ENCODE measurements around the gene PFN2.
"Not testable (repeated sequence)": the region's sequence is repeated elsewhere in the genome, so short reads cannot be mapped to it uniquely, and the experiment has no call there.

Gene PFN2, protein sequence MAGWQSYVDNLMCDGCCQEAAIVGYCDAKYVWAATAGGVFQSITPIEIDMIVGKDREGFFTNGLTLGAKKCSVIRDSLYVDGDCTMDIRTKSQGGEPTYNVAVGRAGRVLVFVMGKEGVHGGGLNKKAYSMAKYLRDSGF

GRCh38 chr3:149970716-149971402 lies at the start of gene PFN2:
TSS of gene PFN2 (minus strand) at chr3:149970895. CDS start at chr3:149970856, 39 bp downstream.
- DNase-seq (ENCODE audit: low spot score): no peak

DNA sequence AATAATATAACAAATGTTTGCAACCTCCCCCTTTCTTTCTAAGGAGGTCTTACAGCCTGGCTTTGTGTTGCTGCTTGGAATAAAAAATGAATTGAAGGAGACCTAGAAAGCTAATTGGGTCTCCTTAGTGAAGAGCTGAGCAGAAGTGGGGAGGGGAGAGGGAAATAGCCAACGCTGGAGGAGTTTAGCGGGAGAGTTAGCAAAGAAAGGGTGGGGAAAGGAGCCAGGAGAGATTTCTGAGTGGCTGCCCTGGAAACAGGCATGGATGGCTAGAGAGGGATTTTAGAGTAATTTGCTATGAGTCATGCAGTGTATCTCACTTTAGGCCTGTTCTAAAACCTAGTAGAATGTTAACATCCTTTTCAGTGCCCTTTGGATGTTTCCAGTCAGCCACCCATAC lies 45.2 kb upstream of the PFN2 start:
- DNase-seq (ENCODE audit: low spot score): no peak

- no peak for DNase-seq (ENCODE audit: low spot score)
These were observed 44.1 kb upstream of the PFN2 start for GRCh38 chr3:150014782-150015181.

GRCh38 chr3:150013801-150014200 lies 43.1 kb upstream of the PFN2 start:
- DNase-seq (ENCODE audit: low spot score): no peak

DNA sequence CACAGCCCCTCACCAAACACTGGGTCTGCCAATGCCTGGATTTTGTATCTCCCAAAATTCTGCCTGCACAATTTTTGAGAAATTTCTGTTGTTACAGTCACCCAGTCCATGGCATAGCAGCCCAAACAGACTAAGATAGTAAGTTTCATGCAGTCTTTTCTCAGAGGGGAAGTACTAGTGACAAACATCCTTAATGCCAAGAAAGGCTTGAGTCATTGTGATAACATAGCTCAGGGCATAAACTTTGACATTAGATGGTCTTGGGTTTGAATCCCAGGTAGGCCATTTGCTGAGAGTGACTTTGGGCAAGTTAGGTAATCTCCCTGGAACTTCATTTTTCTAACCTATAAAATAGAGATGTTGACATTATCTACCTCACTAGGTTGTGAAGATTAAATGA lies 36.1 kb upstream of the PFN2 start:
- no peak for DNase-seq (ENCODE audit: low spot score)

- no peak for DNase-seq (ENCODE audit: low spot score)
These were observed 34.8 kb upstream of the PFN2 start for GRCh38 chr3:150005243-150006112.

- DNase-seq (ENCODE audit: low spot score): no peak
These were observed 29.9 kb upstream of the PFN2 start for GRCh38 chr3:150000641-150001040.

DNA sequence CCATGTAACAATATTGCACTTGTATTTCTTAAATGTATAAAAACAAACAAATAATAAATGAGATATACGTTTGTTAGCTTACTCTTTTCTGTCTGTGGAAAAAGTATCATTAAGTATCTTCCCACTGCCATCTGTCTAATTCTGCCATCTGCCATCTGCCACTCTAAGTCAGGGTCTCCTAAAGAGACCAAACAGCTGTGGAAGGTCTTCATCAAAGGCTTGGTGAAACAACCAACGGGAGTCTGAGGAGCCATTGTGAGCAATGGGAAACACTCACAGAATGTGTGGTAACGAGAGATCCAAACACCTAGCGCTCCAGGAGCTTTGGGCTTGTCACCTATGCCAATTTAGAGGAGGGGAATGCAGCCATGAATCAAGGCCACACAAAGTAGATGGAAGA lies 28.7 kb upstream of the PFN2 start:
- DNase-seq (ENCODE audit: low spot score): no peak

GRCh38 chr3:149998946-149999345 lies 28.3 kb upstream of the PFN2 start:
- no peak for DNase-seq (ENCODE audit: low spot score)

DNA sequence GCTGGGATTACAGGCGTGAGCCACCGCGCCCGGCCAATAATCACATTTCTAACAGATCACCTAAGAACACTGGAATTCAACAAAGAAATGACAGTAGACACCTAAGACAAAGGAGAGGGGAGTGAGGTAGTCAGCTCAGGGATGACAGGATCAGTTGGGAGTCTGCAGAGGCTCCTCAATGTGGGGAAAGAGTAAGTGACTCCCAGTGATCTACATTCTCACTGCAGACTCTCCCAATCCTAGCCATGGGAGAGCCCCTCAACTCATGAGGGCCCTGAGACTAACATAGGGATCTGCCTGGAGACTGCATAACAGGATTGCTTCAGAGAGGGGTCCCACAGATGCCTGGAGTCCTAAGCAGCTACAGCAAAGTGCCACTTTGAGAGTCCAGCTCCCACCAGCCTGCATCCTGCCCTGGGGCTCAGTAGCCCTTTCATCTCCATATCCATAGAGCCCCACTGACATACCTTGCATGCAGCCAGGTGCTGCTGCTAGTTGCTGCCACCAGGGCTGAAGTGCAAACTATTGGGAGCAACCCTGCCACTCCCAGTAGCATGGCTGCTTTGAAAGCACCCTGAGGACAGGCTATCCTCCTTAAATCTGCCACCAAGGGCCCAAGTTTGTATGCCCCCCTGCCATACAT lies 21.8 kb upstream of the PFN2 start:
- DNase-seq (ENCODE audit: low spot score): no peak

DNA sequence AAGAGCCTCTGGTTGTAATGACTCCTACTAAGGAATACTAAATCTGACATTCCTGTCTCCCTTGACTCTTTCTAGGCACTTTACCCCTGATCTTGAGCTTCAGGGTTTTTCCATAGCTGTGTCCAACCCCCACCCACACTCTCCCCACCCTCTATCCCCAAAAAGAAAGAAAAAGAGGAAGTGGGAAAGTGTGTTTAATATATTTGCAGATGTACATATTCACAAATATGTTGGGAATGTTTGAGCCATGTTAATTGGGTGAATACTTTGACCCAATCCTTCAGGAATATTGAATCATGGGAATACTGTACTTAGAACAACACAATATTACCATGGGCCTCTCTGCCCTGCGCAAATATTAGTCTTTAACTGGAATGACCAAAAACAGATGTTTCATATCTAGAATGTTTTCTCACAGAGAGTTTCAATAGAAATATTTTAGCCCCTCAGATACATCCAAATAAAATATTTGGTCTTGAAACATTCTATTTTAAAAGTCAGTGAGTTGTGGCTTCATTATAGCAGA lies 19.8 kb upstream of the PFN2 start:
- DNase-seq (ENCODE audit: low spot score): no peak

DNA sequence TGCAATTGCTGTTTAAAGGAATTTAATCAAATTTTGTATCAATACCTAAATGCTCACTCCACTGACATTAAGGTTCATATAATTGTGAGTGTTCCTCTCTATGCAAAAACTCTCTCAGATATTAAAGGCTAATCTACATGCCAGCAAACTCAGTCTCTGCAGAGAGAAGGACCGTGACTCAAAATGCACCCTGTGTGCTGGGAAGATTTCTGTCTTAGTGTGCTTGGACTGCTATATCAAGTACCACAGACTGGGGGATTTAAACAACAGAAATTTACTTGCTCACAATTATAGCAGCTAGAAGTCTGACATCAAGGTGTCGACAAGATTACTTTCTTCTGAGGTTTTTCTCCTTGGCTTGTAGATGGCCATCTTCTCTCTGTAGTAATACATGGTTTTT lies 18.6 kb upstream of the PFN2 start:
- DNase-seq (ENCODE audit: low spot score): no peak

GRCh38 chr3:149983628-149984027 lies 12.9 kb upstream of the PFN2 start:
- DNase-seq (ENCODE audit: low spot score): no peak

DNA sequence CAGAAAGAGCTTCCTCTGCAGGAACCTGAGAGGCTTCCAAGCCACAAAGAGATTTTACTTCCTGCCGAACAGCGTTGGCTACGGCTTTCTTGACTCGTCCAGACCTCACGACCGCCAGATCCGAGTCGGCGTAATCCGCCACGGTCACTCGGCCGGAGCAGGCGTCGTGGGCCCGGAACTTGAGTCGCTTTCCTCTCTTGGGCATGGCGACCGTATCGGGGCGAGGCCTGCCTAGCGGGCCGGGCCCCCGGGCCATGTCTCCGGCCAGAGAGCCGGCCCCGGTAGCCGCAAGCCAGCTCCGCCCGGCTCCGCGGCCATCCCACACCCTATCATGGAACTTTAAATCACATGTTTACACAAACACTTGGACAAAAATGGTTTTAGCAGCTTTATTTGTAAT lies 12.4 kb upstream of the PFN2 start:
- DNase-seq (ENCODE audit: low spot score): not testable (repeated sequence)

DNA sequence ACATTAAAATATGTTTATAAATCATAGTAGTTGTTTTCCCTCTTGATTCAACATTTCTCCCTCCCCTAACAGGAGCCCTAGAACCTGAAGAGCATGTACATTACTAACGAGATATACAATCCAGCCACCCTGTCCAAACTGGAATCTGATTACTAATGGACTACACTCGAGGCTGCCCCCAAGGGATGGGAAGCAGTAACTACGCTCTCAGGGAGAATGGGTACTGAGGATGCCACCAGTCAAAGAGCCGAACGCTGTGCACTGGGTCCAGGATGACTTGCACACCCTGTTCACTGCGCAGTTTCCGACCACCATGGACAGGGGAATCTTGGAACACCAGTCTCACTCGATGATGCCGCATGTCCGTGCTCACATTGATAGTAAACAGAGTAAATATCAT lies 11.3 kb upstream of the PFN2 start:
- not testable (repeated sequence) for DNase-seq (ENCODE audit: low spot score)

DNA sequence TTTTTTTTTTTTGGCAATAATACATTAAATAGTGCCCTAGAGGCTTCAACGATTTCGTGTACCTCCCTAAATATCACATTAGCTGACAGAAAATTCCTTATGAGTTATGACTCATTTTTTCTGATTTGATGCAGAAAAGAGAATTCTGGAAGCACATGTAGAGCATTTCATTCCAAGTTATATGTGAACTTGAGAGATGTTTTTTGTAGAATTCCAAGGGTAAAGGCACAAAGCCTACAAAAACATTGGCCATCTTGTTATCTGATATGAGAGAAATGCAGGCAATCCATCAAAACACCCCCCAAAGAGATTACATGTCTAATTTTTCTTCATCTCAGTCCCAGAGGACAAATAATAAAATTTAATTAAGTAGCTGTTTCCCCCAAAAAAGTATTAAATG lies 6.7 kb upstream of the PFN2 start:
- no peak for DNase-seq (ENCODE audit: low spot score)

DNA sequence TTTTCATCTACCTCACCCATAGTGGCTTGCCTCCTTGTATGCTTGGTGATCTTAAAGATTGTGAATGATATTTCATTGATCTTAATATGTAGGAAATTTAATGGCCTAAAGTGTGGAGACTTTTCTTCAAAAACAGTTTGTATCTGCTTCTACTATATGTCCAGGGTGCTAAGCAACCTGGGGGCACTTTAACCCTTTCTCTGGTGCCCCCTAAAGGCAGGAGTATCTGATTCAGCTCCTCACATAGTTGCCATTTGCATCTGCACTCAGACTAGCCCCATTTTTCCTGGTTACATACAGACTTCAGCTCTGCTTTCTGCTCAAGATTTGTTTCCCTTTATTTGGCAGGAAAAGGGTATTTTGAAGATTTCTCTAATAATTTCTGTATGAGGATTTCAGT lies 5.2 kb upstream of the PFN2 start:
- no peak for DNase-seq (ENCODE audit: low spot score)

DNA sequence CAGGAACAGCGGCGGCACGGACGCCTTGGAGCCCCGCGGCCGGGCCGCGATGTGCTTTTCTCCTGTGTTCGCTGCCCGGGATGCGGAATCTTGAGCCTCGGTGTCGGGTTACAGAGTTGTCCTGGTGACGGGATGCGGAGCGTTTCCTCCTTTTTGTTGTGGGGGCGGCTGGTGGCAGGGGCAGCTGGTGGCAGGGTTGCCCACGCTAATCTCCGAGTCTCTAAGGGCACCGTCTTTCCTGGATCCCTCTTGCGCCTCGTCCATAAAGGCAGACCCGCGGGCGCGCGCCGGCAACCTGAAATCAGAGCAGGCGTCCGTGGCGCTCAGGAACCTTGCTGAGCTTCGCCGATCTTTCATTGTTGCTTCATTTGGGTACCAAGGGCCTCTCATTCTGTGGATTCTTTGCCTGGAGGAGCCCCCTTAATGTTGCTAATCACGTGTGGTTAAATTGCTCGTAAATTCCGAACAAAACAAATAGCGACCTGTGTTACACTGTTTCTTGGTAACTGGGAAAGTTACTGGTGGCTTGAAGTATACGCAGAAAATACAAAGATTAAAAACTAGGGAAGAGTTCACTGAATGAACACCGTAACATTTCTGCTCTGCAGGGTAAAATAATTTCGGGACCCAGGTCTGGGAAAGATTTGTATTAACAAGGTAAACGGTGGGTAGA lies 844 bp upstream of the PFN2 start:
- no peak for DNase-seq (ENCODE audit: low spot score)

GRCh38 chr3:149969940-149970715 lies 567 bp downstream of the PFN2 start:
- no peak for DNase-seq (ENCODE audit: low spot score)

DNA sequence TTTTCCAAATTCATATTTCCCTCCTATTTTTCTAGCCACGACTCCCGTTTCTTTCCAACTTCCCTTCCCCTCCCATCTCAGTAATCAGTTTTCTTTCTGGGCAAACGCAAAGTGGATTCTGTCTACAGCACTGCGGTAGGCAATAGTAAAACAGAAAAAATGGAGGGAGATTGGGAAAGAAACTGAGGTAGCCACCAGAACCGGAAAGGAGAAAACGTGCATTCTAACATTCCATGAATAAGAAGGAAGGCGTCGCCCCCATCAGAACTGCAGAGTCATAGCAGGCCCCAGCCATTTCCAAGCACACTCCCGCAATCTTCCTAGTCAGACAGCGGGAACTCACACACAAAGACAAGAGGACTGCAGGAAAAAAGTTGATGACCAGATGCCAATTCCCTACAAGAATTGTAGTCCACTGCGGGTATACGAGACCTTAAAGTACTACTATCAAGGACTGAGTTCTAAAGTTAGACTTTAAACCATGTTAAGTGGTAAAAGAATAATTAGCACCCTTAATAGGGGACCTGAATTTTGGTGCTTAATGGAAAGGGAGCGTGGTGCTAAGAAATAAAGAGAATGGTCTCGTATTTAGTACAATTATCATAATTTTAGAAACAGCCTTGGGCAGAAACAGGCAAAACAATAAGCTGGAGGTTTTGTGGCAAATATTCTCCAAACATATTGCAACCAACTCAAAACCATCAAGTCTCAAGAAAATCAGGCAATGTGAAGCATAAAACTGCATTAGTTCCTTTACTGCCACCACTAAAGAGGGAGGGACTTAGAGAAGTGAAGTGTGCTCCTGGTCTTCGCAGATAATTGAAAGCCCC lies 1.4 kb downstream of the PFN2 start:
- DNase-seq (ENCODE audit: low spot score): no peak
